ENCODE data around the gene SLC1A7.

Gene SLC1A7

DNA sequence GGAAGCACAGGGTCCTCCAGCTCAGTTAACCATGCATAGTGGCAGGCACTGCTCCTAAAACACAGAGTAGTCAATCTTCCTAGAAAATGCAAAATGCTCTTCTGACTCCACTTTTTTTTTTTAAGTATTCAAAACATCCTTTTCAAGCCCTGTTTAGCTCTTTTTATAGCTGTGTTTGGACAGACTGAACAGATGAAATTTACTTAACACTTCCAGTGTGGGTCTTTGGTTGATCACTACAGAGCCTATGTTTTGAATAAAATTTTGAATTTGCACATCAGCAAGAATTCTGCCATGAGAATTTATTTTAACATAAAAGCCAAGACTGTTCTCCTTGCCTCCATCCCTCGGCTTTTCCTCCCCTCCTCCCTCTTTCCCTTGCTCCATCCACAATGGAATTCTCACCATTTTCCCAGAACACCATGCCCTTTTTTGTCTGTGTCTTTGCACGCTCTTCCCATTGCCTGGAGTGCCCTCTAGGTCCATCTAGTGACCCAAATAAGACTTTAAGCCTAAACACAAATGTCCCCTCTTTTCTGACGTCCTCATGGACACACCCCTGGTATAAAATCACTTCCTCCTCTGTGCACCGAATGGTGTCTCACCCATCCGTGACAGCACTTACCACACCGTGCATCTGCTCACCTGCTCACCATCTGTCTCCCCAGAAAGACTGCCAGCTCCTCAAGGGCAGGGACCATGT lies 30.1 kb upstream of the SLC1A7 start:
- TF ChIP-seq GATA2 (IDR thresholded peaks at IDR 0.05; ENCODE audit: low read depth, low read length), result no peak
- TF ChIP-seq GATA3 (IDR thresholded peaks at IDR 0.05; ENCODE audit: low read depth, low read length), result no peak

DNA sequence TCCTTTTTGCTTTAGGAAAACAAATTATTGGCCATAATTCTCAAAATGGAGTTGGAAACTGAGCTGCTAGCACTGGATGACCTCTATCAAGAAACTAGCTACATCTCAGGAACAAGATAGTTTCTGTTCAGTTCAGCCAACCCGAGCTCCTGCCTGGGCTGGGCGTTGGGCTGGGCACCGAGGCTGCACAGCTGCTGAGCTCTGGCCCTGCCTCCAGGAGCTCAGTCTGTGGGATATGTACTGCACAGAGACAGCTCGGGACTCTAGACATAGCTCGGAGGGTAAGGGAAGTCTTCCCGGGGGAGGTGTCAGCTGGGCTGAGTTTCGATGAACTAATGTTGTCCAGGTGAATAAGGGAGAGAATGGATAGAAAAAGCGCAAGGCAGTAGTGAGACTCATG lies 24.5 kb upstream of the SLC1A7 start:
- TF ChIP-seq GATA3 (IDR thresholded peaks at IDR 0.05; ENCODE audit: low read depth, low read length) (no peak), GATA2 (IDR thresholded peaks at IDR 0.05; ENCODE audit: low read depth, low read length) (no peak)

DNA sequence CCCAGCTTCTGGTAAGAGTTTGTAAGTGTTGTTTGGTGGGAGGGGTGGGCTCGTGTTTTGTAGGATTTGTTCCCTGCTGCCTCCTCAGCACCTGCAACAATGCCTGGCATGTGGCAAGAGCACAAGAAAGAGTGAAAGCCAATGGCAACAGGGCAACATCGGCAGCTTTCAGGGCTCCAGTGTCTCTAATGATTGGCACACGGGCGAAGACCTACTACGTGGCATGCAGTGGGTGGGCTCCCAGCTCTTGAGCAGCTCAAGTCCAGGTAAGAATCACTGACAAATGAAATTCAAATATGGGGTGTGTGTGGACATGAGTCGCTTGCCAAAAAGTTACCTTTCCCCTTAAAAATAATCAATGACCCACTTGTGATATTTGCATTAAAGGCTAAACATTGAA lies 23.9 kb upstream of the SLC1A7 start:
- TF ChIP-seq GATA3 (IDR thresholded peaks at IDR 0.05; ENCODE audit: low read depth, low read length), result no peak
- TF ChIP-seq GATA2 (IDR thresholded peaks at IDR 0.05; ENCODE audit: low read depth, low read length), result no peak

DNA sequence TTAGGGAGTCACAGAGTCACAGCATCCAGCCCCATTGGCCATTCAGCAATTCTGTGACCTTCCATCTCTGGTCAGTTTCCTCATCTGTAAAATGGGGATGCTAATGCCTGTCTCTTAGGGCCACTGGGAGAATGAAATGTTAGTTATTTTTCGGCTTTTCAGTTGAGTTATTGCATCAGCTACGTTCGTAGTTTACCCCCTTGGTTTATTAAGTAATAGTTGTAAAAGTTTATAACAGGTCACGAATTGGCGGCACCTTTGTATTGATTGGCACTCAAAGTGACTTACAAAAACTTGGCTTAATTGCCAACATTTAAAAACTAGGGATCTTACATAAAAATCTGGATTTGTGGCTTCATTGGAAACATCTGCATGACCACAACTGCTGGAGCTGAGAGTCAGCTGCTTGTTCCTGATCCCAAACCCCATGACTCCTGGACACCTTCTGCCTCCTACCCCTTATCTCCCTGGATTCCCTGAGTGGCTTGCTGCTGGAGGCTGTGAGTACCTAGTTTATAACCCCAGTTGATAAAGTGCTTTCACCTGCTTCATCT lies 23.0 kb upstream of the SLC1A7 start:
- no peak for TF ChIP-seq GATA3 (IDR thresholded peaks at IDR 0.05; ENCODE audit: low read depth, low read length)
- TF ChIP-seq GATA2 (IDR thresholded peaks at IDR 0.05; ENCODE audit: low read depth, low read length), result no peak

DNA sequence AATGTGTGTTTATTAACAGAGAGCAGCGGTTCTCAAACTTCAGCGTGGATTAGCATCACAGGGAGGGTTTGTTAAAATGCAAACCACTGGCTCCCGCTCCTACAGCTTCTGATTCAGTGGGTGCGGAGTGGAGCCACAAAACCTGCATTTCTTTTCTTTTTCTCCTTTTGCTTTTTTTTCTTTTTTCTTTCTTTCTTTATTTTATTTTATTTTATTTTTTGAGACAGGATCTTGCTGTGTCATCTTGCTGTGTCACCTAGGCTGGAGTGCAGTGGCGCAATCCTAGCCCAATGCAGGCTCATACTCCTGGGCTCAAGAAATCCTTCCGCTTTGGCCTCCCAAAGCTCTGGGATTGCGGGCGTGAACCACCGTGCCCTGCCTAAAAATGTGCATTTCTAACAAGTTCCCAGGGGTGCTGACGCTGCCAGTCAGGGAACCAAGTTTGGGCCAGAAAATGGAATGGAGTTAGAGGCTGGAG lies 20.9 kb upstream of the SLC1A7 start:
- no peak for TF ChIP-seq GATA3 (IDR thresholded peaks at IDR 0.05; ENCODE audit: low read depth, low read length)
- TF ChIP-seq GATA2 (IDR thresholded peaks at IDR 0.05; ENCODE audit: low read depth, low read length), result no peak

DNA sequence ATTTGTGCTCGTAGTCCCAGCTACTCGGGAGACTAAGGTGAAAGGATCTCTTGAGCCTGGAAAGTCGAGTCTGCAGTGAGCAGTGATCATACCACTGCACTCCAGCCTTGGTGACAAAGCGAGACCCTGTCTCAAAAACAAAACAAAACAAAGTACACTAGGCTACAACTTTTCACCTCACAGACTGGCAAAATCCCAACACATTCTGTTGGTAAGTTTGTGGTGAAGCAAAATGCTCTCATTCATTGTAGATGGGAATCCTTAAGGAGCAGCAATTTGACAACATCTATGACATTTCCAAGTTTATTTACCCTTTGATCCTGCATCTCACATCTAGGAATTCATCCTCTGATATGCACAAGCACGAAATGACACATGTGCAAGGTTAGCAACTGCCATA lies 20.2 kb upstream of the SLC1A7 start:
- TF ChIP-seq GATA2 (IDR thresholded peaks at IDR 0.05; ENCODE audit: low read depth, low read length) (no peak), GATA3 (IDR thresholded peaks at IDR 0.05; ENCODE audit: low read depth, low read length) (no peak)

DNA sequence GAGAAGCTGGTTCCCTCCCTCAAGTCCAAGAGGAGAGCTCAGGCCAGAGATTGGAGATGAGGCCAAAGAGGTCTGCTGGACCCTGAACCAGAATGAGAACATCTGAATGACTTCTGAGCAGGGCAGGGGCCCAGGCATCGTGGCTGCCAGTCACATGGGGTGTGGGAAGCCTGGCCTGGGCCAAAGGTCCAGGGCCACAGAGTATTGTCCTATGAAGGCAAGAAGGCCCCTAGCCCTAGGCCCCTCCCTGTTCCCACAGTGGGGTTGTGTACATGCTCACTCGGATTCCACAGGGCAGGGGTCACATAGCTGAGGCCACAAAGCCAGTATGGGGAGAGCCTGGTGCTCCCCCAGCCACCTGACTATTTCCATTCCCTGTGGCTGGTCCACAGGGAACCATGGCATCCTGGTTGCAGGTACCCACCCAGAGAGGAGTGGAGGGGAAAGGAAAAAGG lies 18.5 kb upstream of the SLC1A7 start:
- no peak for TF ChIP-seq GATA3 (IDR thresholded peaks at IDR 0.05; ENCODE audit: low read depth, low read length)
- no peak for TF ChIP-seq GATA2 (IDR thresholded peaks at IDR 0.05; ENCODE audit: low read depth, low read length)

DNA sequence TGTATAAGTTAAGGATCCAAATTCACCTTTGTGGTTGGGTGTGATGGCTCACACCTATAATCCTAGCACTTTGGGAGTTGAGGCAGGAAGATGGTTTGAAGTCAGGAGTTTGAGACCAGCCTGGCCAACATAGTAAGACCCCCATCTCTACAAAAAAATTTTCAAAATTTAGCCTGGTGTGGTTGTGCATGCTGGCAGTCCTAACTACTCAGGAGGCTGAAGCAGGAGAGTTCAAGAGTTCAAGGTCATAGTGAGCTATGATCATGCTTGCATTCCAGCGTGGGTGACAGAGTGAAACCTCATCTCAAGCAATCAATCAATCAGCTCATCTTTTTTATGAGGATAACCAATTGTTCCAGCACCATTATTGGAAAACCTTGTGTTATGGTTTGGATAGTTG lies 16.5 kb upstream of the SLC1A7 start:
- TF ChIP-seq GATA3 (IDR thresholded peaks at IDR 0.05; ENCODE audit: low read depth, low read length) (no peak), GATA2 (IDR thresholded peaks at IDR 0.05; ENCODE audit: low read depth, low read length) (no peak)

DNA sequence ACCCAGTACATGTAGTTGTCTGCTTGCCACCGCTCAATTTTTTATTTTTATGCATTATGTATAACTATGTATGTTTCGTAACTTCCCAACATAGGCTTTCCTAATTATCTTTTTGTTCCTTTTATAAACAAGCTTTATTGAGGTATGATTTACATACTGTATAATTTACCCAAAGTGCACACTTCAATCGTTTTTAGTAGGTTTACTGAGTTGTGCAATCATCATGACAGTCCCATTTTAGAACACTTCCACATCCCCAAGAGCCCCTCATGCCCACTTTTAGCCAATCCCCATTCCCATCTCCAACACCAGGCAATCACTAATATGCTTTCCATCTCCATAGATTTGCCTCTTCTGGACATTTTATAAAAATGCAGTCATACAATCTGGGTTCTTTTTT lies 14.3 kb upstream of the SLC1A7 start:
- TF ChIP-seq GATA3 (IDR thresholded peaks at IDR 0.05; ENCODE audit: low read depth, low read length) (no peak), GATA2 (IDR thresholded peaks at IDR 0.05; ENCODE audit: low read depth, low read length) (no peak)

DNA sequence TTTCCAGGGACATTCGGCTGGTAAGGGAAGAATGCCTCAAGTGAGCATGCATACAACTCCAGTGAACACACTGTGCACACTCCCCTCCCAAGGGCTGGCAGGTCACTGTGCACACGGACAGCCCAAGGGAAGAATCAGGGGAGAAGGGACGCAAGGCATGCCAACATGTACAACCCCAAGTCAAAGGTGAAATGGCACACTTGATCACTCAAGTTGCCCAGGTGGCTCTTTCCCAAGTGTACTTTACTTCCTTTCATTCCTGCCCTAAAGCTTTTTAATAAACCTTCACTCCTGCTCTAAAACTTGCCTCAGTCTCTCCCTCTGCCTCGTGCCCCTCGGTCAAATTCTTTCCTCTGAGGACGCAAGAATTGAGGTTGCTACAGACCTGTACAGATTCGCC lies 13.5 kb upstream of the SLC1A7 start:
- no peak for TF ChIP-seq GATA3 (IDR thresholded peaks at IDR 0.05; ENCODE audit: low read depth, low read length)
- TF ChIP-seq GATA2 (IDR thresholded peaks at IDR 0.05; ENCODE audit: low read depth, low read length), result no peak

DNA sequence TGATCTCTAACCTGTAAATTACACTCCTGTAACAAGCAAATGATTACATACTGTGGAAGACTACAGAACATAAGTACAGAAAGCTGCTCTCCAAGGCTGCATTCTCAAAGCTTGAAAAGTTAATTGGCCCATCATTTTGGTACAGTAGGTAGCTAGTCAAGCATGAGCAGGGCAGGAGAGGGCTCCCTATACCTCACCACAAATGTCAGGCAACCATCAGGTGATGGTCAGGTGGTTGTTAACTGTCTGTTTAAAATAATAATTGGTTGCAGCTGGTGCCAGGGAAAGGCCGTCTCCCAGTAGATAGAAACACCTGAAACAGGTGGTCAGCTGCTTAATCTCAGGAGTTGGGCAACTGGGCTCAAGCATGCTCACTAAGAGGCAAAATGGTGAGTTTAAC lies 13.1 kb upstream of the SLC1A7 start:
- TF ChIP-seq GATA3 (IDR thresholded peaks at IDR 0.05; ENCODE audit: low read depth, low read length) (no peak), GATA2 (IDR thresholded peaks at IDR 0.05; ENCODE audit: low read depth, low read length) (no peak)

DNA sequence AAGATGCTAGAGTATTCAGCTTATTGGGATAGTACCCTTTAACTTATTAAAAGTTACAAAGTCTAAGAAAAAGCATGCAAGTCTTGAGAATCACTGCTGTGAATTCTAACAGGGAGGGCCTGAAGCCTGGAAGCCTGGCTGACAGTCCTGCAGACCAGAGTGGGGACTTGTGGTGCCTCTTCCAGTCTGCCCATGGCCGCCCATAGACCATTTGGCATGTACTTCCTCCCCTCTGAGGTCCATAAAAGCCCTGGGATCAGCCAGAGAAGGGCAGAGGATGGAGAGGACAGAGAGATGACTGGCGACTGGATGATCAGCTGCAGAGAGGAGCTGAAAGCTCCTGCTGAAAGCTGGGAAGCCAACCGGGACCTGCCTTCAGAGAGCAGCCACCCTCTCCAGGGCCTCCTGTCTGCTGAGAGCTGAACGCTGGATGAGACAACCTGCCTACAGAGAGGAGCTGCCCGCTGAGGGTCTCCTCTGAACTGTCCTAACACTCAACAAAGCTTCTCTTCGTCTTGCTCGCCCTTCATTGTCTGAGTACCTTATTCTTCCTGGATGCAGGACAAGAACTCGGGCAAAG lies 12.5 kb upstream of the SLC1A7 start:
- TF ChIP-seq GATA3 (IDR thresholded peaks at IDR 0.05; ENCODE audit: low read depth, low read length) (no peak), GATA2 (IDR thresholded peaks at IDR 0.05; ENCODE audit: low read depth, low read length) (no peak)

DNA sequence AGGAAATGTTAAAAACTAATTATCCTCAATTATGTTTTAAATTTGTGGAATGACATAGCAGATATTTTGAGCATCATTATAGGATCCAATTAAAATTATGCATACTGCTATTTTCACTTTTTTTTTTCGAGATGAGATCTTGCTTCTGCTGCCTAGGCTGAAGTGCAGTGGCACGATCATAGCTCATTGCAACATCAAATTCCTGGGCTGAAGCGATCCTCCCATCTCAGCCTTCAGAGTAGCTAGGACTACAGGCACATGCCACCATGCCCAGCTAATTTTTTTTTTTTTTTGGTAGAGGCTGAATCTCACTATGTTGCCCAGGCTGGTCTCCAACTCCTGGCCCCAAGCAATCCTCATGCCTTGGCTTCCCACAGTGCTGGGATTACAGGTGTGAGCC lies 11.3 kb upstream of the SLC1A7 start:
- no peak for TF ChIP-seq GATA2 (IDR thresholded peaks at IDR 0.05; ENCODE audit: low read depth, low read length)
- TF ChIP-seq GATA3 (IDR thresholded peaks at IDR 0.05; ENCODE audit: low read depth, low read length), result no peak

DNA sequence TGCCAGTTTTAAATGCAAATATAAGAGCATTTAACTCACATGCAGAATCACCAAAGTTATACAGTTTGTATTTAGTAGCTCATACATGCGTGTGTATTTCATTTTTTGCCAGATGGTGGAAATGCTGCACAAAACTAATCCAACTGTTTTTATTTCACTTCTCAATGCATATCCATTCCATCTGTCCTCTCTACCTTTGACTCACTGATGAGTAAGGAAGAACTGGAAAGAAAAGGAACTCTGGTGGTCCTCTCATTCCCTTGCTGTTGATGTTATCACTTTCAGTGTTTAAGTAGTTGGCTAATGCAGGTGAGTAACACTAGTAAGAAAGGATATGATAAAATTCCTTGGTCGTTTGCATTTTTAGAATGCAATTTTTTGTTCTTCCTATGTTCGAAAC lies 5.7 kb upstream of the SLC1A7 start:
- TF ChIP-seq GATA3 (IDR thresholded peaks at IDR 0.05; ENCODE audit: low read depth, low read length) (no peak), GATA2 (IDR thresholded peaks at IDR 0.05; ENCODE audit: low read depth, low read length) (no peak)

DNA sequence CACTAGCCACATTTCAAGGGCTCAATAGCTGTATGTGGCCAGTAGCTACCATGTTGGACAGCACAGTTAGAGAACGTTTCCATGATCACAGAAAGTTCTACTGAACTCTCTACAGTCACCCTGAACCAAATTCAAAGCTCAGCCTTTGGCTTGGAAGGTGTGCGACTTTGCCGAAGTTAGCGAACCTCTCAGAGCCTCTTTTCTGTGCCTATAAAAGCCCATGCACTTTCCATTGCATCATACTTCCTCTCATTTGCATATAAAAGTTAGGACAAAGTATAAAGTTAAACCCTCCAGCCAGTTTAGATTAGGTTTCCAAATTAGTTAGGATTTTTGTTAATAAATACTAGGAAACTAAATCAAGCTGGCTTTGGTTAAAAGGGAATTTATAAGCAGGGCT lies 4.7 kb upstream of the SLC1A7 start:
- TF ChIP-seq GATA2 (IDR thresholded peaks at IDR 0.05; ENCODE audit: low read depth, low read length), result no peak
- TF ChIP-seq GATA3 (IDR thresholded peaks at IDR 0.05; ENCODE audit: low read depth, low read length), result no peak

Data from SH-SY5Y (cell line).